NT2/D1 (cell line): ENCODE measurements around the gene SLC39A11.

Experiments
- SUZ12 ChIP-seq: IDR thresholded peaks from 2 replicates; pipeline ENCODE4 v1.6.1; 2011; ENCODE audit not compliant: insufficient read length, insufficient read depth; ENCODE audit errors: extremely low read depth
- YY1 ChIP-seq: IDR thresholded peaks from 2 replicates; pipeline ENCODE4 v1.6.1; 2011; ENCODE audit not compliant: insufficient read length, insufficient read depth
- ZNF274 ChIP-seq: IDR thresholded peaks from 2 replicates; pipeline ENCODE4 v1.6.1; 2011; ENCODE audit warnings: mild to moderate bottlenecking, low read depth, low read length

DNA sequence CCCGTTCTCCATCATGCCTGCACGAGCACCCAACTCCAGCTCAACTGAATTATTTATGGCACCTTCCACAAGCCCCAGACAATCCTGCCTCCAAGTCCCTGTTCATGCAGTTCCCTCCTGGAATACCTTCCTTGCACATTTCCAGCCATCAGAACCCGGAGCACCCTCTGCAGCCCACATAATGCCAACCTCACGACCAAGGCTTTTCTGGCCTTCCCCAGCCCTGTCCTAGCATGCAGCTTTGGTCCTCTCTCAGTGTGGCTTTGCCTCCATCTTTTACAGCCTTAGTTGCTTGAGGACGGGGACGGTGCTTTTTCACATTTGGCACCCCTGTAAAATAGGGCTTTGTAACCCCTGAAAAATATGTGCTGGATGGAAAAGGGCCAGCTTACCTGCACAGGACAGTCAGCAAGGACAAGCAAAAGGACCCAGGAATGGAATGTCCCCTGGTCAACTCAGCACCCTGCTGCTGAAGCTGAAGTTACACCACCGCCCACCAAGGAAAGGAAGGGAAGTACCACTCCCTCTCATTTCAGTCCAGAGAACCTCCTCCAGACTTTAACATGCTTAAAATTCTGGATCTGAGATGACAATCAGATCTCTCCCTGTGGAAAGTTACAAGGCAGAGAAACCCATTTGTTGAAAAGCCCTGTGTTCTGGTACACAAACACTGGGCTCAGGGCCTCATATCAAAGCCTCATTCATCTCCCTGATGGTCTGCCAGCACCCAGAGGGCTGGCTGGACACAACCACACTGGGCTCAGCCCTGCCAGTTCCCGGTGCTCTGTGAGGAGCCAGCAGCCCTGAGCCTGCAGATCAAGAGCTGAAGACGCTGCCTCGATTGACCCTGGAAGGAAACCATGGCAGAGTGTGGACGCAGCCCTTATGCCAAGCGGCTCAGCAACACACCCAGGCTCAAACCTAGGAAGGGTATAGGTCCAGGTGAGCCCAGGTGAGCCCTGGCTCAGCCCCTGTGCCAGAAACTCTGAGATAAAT, 2.9 kb downstream of the SLC39A11 start:
- TF ChIP-seq YY1, result no peak
- TF ChIP-seq SUZ12, result no peak
- no peak for TF ChIP-seq ZNF274
